GM21526 (cell line): ENCODE measurements around the gene ACADVL.

Experiments
- ATAC-seq: cut with Tn5 transposase; IDR thresholded peaks from one replicate; pipeline ENCODE4 v1.9.1; 2021; ENCODE audit warnings: moderate library complexity; ENCODE audit not compliant: unreplicated experiment, low FRiP score

Gene ACADVL

DNA sequence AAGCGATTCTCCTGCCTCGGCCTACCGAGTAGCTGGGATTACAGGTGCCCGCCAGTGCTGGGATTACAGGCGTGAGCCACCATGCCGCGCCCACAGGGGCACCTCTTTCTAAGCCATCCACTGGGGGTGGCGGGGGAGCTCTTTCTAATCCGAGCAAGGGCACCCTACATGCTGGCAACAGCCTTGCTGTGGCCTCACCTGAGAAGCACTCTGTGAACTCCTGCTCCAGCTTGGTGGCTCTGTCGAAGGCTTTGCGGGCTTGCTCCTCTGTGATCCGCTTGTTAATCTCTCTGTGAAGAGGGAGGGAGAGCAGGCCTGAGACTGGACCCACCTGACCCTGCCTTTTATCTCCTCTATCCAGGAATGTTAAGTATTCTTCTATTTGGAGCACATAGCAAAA lies 28.7 kb upstream of the ACADVL start:
- no peak for ATAC-seq

- ATAC-seq, result no peak
Observed at GRCh38 chr17:7191571-7192270, 28.0 kb upstream of the ACADVL start.

DNA sequence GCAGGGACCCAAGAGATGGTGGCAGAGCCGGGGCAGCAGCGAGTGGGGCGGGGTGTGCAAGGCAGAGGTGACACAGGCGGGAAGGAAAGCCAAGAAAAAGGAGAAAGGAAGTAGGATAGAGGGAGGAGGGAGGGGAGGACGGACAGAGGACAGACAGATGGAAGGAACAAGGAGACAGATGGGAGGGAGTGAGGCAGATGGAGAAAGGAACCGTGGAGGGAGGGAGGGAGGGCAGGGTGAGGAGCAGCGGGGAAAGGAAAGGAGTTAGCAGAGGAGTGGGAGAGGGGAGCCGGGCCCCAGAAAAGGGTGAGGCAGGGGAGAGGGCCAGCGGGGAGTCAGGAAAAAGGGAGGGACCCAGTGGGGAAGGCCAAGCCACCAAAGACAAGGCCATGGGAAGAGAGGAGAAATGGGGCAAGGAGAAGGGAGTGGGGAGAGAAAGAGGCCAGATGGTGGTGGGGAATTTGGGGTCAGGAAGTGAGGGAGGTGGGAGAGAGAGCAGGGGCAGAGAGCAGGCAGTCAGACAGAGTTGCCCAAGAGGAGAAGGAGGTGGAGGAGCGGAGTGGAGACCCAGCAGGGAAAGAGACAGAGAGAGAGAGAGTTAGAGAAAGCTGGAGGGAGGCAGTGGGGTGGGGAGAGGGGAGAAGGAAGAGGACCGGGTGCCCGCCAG lies 27.3 kb upstream of the ACADVL start:
- no peak for ATAC-seq

- no peak for ATAC-seq
Observed at GRCh38 chr17:7195971-7196370, 23.8 kb upstream of the ACADVL start.

GRCh38 chr17:7196651-7197401 lies 22.9 kb upstream of the ACADVL start:
- ATAC-seq, result no peak

- no peak for ATAC-seq
Observed at GRCh38 chr17:7203391-7203790, 16.3 kb upstream of the ACADVL start.

DNA sequence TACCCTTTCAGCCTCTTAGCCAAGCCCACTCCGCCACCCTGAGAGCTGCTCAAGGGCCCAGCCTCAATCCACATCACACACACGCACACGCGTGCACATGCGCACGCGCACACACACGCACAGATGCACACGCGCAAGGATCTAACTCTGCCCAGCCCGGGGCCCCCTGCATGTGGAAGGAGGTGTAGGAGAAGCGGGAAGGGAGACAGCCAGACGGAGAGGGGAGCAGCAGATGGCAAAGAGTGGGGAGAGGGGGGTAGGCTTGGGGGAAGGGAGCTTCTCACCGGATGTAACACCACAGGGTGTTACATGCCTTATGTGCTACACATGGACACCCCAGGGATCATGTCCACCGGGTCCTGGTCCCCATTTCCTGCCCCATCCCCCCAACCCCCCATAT lies 15.4 kb upstream of the ACADVL start:
- no peak for ATAC-seq

- peak; percentile 71 for ATAC-seq
Observed at GRCh38 chr17:7204828-7205461, 14.8 kb upstream of the ACADVL start.

- ATAC-seq, result no peak
Observed at GRCh38 chr17:7205561-7205960, 14.2 kb upstream of the ACADVL start.

GRCh38 chr17:7207120-7208001 lies 12.4 kb upstream of the ACADVL start:
- ATAC-seq, result no peak

GRCh38 chr17:7208027-7208571 lies 11.6 kb upstream of the ACADVL start:
- no peak for ATAC-seq

GRCh38 chr17:7208754-7209460 lies 10.8 kb upstream of the ACADVL start:
- ATAC-seq, result no peak

DNA sequence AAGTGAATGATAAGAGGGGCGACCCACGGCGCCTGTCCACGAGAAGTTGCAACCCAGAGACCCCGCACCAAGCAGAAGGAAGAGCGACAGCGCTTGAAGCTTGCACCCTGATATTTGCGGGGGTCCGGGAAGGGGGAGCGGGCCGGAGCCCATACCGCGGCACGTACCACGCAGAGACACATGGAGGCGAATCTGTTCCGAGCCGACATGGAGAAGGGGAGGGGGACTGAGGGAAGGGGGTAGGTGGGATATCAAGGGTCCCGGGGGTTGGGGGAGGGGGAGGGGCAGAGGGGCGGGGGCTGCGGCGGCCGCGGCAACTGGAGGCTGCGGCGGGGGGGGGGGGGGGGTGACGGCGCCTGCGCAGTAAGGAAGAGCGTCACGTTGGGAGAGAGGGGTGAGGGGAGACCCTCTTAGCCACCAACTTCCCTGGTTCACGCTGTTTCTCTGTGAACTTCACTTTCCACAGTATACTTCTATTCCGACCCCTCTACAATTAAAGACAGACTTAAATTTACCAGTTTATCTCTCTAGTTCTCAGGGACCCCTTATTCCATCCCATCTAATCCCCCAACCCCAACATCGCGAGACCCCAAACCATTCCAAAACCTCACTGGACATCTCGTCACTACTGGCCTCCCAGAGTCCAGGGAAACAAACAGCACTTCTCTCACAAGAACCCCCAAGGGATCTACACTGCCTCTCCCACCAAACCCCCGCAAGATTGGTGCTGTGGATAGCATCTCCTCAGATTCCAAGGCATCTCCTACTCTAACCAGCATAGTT lies 8.1 kb upstream of the ACADVL start:
- no peak for ATAC-seq

GRCh38 chr17:7213895-7214299 lies 5.8 kb upstream of the ACADVL start:
- ATAC-seq, result no peak

GRCh38 chr17:7214300-7215135 lies 5.2 kb upstream of the ACADVL start:
- peak; percentile 62 for ATAC-seq

- ATAC-seq, result no peak
Observed at GRCh38 chr17:7215136-7215638, 4.6 kb upstream of the ACADVL start.

DNA sequence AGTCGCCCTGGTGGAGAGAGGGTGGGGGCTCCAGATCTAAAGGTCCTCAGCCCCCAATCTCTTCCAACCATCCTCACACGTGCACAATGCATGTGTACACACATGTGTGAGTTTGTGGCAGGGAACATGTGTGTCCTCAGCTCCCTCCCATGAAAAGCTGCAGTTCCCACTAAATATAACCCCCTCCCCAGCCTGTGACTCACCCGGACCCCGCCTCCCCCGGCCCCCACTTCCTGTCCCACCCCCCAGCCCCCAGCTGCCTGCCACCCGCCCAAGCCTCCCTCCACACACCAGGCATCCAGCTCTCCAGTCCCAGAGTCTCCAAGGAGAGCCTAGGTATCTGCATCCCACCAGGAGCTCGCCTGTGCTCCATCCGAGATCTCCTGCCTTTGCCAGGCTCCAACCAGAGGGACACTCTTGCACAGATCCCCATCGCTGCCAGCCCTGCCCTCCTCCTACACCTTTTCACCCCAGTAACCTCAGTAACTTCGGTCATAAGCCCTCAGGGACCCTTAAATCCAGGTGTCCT lies 4.0 kb upstream of the ACADVL start:
- no peak for ATAC-seq
